ENCODE data around the gene SLC6A11.

DNA sequence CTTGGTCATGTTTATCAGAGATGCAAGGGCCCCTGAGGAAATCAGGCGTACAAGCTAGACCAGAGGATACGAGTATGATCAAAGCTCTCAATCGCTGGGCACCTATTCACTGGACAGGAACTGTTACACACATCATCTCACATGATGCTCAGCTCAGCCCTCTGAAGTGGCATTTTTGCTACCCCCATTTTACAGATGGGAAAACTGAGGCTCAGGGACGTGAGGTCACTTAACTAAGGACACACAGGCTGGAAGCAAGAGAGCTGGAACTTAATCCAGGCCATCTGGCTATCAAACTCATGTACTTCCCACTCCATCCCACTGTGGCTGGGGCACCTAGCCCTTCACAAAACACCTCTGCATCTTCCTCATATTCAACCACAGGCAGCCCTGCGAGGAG is 103.6 kb downstream of the SLC6A11 start:
- TF ChIP-seq POLR2A (IDR thresholded peaks at IDR 0.05) (no peak), POLR2AphosphoS5 (IDR thresholded peaks at IDR 0.05) (no peak)

Measured in upper lobe of left lung (tissue), 4 donors.